Cerebellar cortex (tissue), 1 donor: Measurements from ENCODE around the gene SCAPER.
A peak's percentile ranks its signal among the peaks of the same experiment; 100 is the strongest.

Source experiments
- DNase-seq: peaks from one replicate; pipeline ENCODE4 v3.0.0-alpha.2; 2015; ENCODE audit warnings: low spot score

SCAPER gene, protein sequence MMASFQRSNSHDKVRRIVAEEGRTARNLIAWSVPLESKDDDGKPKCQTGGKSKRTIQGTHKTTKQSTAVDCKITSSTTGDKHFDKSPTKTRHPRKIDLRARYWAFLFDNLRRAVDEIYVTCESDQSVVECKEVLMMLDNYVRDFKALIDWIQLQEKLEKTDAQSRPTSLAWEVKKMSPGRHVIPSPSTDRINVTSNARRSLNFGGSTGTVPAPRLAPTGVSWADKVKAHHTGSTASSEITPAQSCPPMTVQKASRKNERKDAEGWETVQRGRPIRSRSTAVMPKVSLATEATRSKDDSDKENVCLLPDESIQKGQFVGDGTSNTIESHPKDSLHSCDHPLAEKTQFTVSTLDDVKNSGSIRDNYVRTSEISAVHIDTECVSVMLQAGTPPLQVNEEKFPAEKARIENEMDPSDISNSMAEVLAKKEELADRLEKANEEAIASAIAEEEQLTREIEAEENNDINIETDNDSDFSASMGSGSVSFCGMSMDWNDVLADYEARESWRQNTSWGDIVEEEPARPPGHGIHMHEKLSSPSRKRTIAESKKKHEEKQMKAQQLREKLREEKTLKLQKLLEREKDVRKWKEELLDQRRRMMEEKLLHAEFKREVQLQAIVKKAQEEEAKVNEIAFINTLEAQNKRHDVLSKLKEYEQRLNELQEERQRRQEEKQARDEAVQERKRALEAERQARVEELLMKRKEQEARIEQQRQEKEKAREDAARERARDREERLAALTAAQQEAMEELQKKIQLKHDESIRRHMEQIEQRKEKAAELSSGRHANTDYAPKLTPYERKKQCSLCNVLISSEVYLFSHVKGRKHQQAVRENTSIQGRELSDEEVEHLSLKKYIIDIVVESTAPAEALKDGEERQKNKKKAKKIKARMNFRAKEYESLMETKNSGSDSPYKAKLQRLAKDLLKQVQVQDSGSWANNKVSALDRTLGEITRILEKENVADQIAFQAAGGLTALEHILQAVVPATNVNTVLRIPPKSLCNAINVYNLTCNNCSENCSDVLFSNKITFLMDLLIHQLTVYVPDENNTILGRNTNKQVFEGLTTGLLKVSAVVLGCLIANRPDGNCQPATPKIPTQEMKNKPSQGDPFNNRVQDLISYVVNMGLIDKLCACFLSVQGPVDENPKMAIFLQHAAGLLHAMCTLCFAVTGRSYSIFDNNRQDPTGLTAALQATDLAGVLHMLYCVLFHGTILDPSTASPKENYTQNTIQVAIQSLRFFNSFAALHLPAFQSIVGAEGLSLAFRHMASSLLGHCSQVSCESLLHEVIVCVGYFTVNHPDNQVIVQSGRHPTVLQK (N-terminal part only)

GRCh38 chr15:76905013-76905839 lies at the start of gene SCAPER:
TSS of gene SCAPER (minus strand) at chr15:76905340. CDS start at chr15:76883817, 21,523 bp downstream.
- DNase-seq, result peak; percentile 88

GRCh38 chr15:76954744-76955143 lies 49.6 kb upstream of the SCAPER start:
- DNase-seq, result no peak

- DNase-seq, result no peak
These were observed 48.8 kb upstream of the SCAPER start for GRCh38 chr15:76953913-76954312.

DNA sequence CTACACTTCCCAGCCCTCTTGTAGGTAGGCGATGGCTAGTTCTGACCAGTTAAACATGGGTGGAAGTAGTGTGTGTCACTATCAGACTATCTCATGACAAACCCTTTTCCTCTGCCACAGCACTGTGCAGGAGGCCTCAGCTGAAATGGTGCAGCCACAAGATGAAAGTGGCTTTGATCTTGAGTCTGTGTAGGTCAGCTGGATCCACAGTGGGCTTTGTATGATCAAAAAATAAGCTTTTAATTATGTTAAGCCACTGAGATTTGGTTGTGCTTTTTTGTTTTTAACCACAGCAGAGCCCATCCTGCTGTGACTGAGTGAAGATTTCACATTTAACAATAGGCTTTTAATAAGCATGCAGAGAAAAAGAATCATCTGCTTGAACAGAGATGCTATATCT lies 46.1 kb upstream of the SCAPER start:
- DNase-seq, result no peak

GRCh38 chr15:76947454-76947853 lies 42.3 kb upstream of the SCAPER start:
- no peak for DNase-seq

DNA sequence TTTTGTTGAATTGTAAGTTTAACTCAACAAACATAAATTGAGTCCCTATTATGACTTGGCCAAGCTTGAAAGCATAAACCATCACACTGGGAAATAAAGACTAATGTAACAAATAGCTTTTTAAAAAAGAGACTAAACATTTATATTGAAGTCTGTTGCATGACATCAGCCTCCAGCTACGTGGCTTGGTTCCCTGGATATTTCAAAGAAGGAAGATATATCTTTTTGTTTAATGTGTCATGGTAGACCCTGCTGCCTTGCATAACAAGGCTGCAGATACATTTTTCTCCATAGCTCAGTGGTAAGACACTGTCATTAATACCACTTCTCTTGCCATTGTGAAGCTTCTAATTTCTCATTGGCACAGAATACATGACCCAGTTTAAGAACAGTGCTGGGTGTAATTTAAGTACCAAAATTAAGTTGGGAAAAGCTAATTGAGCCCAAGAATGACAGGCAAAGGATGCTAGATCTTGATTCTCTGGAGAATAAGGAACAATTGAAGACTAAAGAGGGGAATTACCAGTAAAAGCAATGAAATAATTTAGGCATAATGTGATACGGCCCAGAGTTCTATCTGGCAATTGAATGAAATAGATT lies 40.5 kb upstream of the SCAPER start:
- DNase-seq, result no peak

- no peak for DNase-seq
These were observed 37.2 kb upstream of the SCAPER start for GRCh38 chr15:76942331-76942730.

GRCh38 chr15:76941636-76942035 lies 36.5 kb upstream of the SCAPER start:
- no peak for DNase-seq

GRCh38 chr15:76939715-76940114 lies 34.6 kb upstream of the SCAPER start:
- no peak for DNase-seq

DNA sequence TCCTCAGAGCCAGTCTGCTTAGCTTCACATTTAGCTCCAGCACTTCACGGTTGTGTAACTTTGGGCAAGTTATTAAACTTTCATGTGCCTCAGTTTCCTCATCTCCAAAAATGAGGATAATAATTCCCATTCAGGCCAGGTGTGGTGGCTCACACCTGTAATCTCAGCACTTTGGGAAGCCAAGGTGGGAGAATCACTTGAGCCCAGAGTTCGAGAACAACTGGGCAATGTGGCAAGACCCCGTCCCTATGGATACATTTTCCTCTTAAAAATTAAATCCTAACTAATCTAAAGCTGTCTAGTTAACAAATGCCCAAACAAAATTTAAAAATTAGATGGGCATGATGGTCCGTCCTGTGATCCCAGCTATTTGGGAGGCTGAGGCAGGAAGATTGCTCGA lies 33.6 kb upstream of the SCAPER start:
- DNase-seq, result no peak

GRCh38 chr15:76936671-76937070 lies 31.5 kb upstream of the SCAPER start:
- no peak for DNase-seq

- no peak for DNase-seq
These were observed 30.5 kb upstream of the SCAPER start for GRCh38 chr15:76935620-76936019.

DNA sequence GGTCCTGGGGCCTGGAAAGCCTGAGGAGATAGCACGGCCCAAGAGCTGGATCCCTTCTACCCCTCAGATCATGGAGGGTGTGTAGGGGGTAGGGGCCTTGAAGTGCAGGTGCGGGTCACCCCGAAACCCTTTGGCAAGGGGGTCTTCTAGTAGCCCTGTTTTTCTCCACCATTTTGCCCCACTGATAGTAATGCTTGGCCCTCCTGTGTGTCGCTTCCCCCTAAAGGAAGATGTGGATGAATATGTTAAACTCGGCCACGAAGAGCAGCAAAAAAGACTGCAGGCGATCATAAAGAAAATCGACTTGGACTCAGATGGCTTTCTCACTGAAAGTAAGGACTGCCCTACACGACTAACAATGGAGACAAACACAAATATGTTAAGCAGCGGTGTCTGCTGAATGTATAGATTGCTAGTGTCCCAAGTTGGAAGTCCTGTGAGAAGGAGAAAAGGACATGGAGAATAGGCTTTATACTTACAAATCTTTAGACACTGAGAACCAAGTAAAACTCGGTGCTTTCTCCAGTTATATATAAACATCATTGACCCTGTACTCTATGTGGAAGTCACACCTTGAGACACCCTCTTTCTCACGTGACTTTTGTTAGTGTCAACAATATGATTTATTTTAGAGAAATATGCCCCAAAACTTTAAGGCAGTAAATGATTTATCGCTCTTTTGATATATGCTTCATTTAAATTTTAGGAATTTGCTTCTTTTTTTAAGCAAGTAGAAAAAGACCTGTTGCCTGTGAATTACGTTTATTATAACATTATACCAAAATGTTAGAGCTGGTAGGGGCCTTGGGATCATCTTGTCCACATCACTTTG lies 27.2 kb upstream of the SCAPER start:
- peak; percentile 27 for DNase-seq

DNA sequence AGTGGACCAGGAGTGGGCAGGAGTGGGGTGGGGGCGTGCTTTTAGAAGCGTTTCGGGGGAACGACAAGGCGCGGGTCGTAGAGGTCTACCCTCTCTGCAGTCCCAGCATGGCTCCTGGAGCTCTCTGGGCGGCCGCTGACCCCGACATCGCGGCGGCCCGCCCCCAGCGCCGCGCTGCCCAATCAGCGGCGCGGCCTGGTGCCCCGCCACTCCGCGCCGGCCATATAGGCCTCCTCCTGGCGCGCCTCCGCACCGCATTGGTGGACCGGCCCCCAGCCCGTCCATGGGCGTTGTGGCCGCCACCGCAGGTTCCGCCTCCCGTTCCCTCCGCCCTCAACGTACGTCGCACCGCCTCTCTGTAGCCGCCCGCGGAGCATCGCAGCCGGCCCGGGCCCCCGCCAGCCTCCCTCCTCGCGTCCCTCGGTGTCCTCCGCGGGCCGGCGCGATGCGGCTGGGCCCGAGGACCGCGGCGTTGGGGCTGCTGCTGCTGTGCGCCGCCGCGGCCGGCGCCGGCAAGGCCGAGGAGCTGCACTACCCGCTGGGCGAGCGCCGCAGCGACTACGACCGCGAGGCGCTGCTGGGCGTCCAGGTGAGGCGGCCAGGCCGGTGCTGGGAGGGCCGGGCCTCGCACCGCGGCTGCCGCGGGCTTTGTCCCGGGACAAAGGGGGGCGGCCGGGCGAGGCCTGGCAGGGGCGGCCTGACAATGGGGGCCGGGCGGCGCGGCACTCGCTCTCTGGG lies 26.4 kb upstream of the SCAPER start, which contains the start of gene RCN2:
TSS of gene RCN2 (plus strand) at position 353 of the 738 bp plus-strand sequence. CDS start at position 446, 93 bp downstream.
- peak; percentile 95 for DNase-seq

- DNase-seq, result peak; percentile 22
These were observed 25.8 kb upstream of the SCAPER start for GRCh38 chr15:76930831-76931396.

GRCh38 chr15:76929011-76929760 lies 24.0 kb upstream of the SCAPER start:
- no peak for DNase-seq

DNA sequence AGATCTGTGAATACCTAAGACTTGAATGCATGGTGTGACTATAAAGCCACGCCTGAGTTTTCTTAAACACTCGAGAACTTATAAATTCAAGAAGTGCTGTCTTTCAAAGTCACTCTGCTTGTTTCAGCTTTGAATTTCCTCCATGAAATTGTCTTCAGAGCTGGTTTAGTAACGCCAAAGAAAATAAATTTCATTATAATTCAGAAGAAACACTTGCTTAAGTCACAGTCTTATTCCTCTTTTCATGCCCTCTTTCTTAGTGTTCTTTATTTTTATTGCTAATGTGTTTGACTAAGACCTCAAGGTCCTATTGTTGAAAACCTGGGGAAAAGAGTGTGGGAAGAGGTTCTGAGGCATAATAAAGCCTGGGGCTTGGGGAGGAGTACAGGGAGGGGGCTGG lies 23.1 kb upstream of the SCAPER start:
- no peak for DNase-seq

- DNase-seq, result no peak
These were observed 11.2 kb upstream of the SCAPER start for GRCh38 chr15:76916369-76916768.
